GM10248 (cell line): ENCODE measurements around the gene TPCN2.

ENCODE experiments used
- CTCF ChIA-PET: fragments of 300-600 bp; sonication (Branson Sonifier 250); formaldehyde crosslinking; extraction: SDS; loops from one replicate; lab custom pipeline; 2021; ENCODE audit warnings: antibody characterized with exemption; lab: Yijun Ruan, JAX
- POLR2A ChIA-PET: fragments of 350-650 bp; sonication (Branson Sonifier 250); formaldehyde crosslinking; extraction: SDS; loops from one replicate; lab custom pipeline; 2020; ENCODE audit warnings: antibody characterized with exemption; lab: Yijun Ruan, JAX
- DNase-seq: peaks from one replicate; pipeline ENCODE4 v3.0.0; 2012; ENCODE audit errors: extremely low spot score
- TF ChIP-seq, protein P1 (sequence below): IDR thresholded peaks from 2 replicates; pipeline ENCODE4 v1.5.1; 2012; ENCODE audit warnings: mild to moderate bottlenecking, low read depth; ENCODE audit errors: extremely low read depth, missing control alignments, control extremely low read depth

The TPCN2 gene

DNA sequence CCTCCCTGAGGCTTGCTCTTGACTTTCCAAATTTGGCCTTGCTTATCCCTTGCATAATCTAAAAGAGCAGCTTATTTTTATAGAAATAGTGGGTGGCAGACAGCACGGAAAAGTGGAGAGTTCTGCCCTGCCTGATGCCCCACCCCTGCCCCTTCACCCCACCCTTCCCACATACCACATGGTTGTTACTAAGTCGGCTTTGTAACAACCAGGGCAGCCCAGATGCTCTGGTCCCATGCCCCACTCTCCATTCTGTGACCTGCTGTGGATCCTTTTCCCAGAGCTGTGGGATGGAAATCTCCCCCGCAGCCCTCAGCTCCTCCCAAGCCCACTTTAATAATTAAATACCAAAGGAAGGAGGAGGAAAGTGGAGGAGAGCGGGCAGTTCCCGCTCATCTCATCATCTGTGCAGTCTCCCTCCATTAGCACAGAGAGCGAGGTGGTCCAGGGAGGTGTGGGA, 46.6 kb upstream of the TPCN2 start:
- ChIA-PET POLR2A (no interaction called here), CTCF (no interaction called here)
- no peak for DNase-seq
- TF ChIP-seq, protein P1, sequence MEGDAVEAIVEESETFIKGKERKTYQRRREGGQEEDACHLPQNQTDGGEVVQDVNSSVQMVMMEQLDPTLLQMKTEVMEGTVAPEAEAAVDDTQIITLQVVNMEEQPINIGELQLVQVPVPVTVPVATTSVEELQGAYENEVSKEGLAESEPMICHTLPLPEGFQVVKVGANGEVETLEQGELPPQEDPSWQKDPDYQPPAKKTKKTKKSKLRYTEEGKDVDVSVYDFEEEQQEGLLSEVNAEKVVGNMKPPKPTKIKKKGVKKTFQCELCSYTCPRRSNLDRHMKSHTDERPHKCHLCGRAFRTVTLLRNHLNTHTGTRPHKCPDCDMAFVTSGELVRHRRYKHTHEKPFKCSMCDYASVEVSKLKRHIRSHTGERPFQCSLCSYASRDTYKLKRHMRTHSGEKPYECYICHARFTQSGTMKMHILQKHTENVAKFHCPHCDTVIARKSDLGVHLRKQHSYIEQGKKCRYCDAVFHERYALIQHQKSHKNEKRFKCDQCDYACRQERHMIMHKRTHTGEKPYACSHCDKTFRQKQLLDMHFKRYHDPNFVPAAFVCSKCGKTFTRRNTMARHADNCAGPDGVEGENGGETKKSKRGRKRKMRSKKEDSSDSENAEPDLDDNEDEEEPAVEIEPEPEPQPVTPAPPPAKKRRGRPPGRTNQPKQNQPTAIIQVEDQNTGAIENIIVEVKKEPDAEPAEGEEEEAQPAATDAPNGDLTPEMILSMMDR: no peak

DNA sequence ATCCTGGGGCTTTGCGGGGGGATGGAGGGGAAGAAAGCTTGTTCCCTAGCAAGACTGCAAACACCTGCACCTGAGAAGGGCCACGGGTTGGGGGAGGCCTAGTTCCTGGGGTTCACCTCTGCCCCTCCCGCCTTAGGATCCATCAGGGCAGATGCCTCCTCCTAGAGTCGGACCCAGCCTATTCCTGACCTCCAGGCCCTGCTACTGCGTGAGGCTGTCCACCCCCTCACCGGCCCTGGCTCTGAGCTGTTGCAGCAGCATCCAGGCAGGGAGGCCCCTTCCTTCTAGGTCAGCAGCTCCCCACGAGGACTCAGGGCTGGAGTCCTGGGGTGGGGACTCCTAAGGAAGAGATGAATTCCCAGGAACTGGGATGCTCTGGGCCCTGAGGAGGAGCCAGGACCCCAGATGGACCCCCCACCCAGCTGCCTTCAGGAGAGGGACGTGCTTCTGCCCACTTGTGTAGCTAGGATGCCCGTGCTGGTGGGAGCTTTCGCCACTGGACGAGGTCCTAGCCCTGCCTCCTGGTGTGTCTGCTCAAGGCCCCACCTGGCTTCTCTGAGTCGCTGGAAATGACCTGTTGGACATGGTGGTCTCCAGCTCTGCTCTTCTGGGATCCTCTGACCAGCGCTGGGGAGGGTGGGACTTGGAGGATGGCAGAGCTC, 46.0 kb upstream of the TPCN2 start:
- DNase-seq: no peak
- CTCF ChIA-PET: no interaction called here
- POLR2A ChIA-PET: no interaction called here
- TF ChIP-seq, protein P1: no peak

DNA sequence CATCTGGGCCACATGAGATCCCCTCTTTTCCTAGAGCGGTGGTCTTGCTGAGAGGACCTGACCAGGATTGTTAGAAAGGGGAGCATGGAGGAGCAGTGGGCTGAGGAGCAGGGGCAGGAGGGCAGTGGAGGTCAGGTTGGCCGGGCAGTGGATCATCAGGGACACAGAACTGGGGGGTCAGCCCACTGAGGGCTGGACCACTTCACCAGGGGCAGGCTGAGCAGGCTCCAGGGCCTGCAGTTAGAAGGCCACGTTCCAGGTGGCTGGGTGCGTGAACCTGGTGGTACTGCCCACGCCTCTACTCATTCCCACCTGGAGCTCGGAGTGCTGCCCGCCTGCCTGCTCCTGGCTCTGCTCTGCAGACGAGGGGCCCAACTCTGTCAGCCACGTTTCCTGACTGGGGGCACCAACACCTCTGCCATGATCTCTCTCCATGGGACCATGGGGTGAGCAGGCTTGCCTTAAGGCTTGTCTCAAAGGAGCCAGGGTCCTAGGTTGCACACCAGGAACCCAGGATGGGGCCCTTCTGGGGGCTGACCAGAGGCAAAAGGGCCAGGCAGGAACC, 45.3 kb upstream of the TPCN2 start:
- no peak for DNase-seq
- POLR2A ChIA-PET: no interaction called here
- TF ChIP-seq, protein P1: no peak
- CTCF ChIA-PET: no interaction called here

DNA sequence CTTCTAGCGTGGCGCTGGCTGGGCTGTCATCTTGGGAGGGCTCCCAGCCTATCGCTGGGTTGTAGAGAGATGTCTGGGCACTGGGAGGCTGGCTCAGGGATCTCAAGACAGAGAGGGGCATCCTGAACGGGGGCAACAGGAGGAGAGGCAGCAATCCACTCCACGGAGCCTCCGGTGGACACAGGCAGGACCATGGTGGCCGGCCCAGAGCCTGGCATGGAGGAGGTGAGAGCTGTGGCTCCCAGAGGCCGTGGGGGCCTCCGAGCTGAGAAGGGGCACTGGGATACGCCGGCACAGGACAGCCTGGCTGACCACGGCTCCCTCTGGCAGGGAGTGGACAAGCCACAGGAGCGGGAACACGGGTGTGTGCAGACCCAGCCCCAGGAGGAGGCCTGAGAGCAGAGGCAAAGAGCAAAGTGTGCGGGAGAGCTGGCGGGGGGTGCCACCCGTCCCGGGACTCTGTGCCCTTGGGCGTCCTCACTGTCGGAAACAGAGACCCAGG, 44.8 kb upstream of the TPCN2 start:
- TF ChIP-seq, protein P1: no peak
- no peak for DNase-seq
- ChIA-PET CTCF (no interaction called here), POLR2A (no interaction called here)

DNA sequence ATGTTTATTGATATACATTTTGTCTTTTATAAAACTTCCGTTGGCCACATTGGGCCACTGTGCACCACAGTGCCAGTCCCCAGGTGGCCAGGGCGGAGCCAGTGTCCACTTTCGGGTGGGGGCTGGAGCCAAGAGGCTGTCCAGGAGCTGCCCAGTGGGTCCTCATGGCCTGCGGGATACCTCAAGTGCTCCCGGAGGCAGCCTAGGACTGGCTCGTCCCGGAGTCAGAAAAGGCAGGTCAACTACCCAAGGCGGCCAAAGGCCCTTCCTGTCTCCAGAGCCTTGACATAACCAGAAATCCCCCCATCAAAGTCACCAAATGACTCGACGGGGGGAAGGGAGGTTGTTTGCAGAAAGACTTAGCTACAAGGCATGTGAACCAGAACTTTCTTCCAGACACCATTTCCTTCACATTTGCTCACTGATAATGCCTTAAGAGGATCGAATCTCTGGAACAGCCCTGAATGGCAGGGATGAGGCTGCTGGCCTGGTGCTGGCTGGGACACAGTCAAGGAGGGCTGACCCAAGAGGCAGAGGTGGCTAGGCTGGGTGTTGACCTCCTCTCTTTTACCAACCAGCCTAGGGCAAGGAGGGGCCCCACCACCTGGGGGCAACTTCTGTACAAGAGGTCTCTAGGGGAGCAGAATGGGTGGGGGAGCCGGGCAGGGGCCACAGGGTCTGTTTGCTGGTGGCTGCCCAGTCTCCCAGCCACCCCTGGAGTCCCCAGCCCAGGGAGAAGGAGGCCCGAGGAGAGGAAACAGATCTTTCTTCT, 44.1 kb upstream of the TPCN2 start:
- no peak for DNase-seq
- ChIA-PET CTCF (no interaction called here), POLR2A (no interaction called here)

DNA sequence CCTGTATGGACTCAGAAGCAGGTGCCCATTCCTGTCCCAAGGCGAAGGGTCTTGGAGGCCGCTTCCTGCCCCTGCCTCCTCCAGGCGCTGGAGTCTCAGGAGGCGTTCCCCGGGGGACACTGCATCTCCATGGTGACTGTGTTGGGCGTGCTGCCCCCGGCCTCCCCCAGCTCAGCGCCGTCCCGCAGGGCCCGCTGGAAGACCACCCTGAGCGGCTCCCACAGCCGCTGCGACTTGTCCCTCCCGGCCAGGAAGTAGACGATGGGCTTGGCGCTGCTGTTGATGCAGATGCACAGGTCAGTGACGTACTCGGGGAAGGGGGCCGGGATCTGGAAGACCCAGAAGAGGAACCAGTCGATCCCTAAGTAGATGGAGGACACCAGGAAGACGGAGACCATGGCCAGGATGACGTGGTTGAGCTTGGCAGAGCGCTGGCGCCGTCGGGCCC, 43.5 kb upstream of the TPCN2 start:
- no peak for DNase-seq
- ChIA-PET CTCF (no interaction called here), POLR2A (no interaction called here)
- TF ChIP-seq, protein P1: no peak

More for the DNA sequence above, 44.1 kb upstream of the TPCN2 start:
- TF ChIP-seq, protein P1: no peak
